HepG2 (cell line): ENCODE measurements around the gene TMEM250. TPM values are rescaled to one million over a fixed set of nuclear protein-coding genes. Genes with fewer than 3 reads are reported as not detected.

Experiments
- ADNP ChIP-seq: sonication (generic); formaldehyde crosslinking; IDR thresholded peaks from 2 replicates; pipeline ENCODE4 v1.4.0; 2020; ENCODE audit warnings: missing genetic modification reagents
- DMTF1 ChIP-seq: sonication (generic); formaldehyde crosslinking; IDR thresholded peaks from 2 replicates; pipeline ENCODE4 v1.4.0; 2020; ENCODE audit warnings: mild to moderate bottlenecking, missing genetic modification reagents
- ERF ChIP-seq: IDR thresholded peaks from 2 replicates; pipeline ENCODE4 v1.6.1; 2018; ENCODE audit warnings: missing biosample characterization, missing genetic modification reagents
- FOXO1 ChIP-seq: sonication (generic); formaldehyde crosslinking; IDR thresholded peaks from 2 replicates; pipeline ENCODE4 v1.4.0; 2020; ENCODE audit warnings: missing genetic modification reagents
- MAX ChIP-seq: IDR thresholded peaks from 2 replicates; pipeline ENCODE4 v1.6.1; 2012; ENCODE audit warnings: inconsistent platforms
- PHF5A ChIP-seq: IDR thresholded peaks from one replicate; pipeline ENCODE4 v1.6.1; 2018; ENCODE audit warnings: low read depth, missing genetic modification reagents; ENCODE audit not compliant: unreplicated experiment
- POGZ ChIP-seq: sonication (generic); formaldehyde crosslinking; IDR thresholded peaks from 2 replicates; pipeline ENCODE4 v1.4.0; 2020; ENCODE audit warnings: mild to moderate bottlenecking, missing genetic modification reagents
- SIX1 ChIP-seq: sonication (generic); formaldehyde crosslinking; IDR thresholded peaks from 2 replicates; pipeline ENCODE4 v1.4.0; 2020; ENCODE audit warnings: missing genetic modification reagents, borderline replicate concordance
- SOX5 ChIP-seq: IDR thresholded peaks from 2 replicates; pipeline ENCODE4 v1.6.1; 2016; ENCODE audit warnings: borderline replicate concordance
- ZFAT ChIP-seq: sonication (generic); formaldehyde crosslinking; conservative IDR thresholded peaks from 2 replicates; pipeline ENCODE4 v1.8.1; 2023; ENCODE audit warnings: missing genetic modification reagents, inconsistent platforms
- ZFYVE20 ChIP-seq: sonication (generic); formaldehyde crosslinking; IDR thresholded peaks from 2 replicates; pipeline ENCODE4 v1.8.0; 2023; ENCODE audit warnings: low read depth, mild to moderate bottlenecking, moderate library complexity, missing genetic modification reagents, borderline replicate concordance
- ZKSCAN5 ChIP-seq: sonication (generic); formaldehyde crosslinking; IDR thresholded peaks from 2 replicates; pipeline ENCODE4 v1.5.1; 2020; ENCODE audit warnings: mild to moderate bottlenecking, missing genetic modification reagents
- ZNF367 ChIP-seq: sonication (generic); formaldehyde crosslinking; IDR thresholded peaks from 2 replicates; pipeline ENCODE4 v1.4.0; 2020; ENCODE audit warnings: missing genetic modification reagents, borderline replicate concordance
- ZNF382 ChIP-seq: sonication (generic); formaldehyde crosslinking; IDR thresholded peaks from 2 replicates; pipeline ENCODE4 v1.5.0; 2020; ENCODE audit warnings: missing genetic modification reagents, mild to moderate bottlenecking, borderline replicate concordance
- ZNF407 ChIP-seq: sonication (generic); formaldehyde crosslinking; IDR thresholded peaks from one replicate; pipeline ENCODE4 v1.5.1; 2020; ENCODE audit warnings: mild to moderate bottlenecking, missing genetic modification reagents; ENCODE audit errors: not compliant biosample characterization
- ZNF770 ChIP-seq: sonication (generic); formaldehyde crosslinking; IDR thresholded peaks from 2 replicates; pipeline ENCODE4 v1.5.0; 2020; ENCODE audit warnings: mild to moderate bottlenecking, missing genetic modification reagents
- polyA plus RNA-seq, 8 experiments: library from polyadenylated mRNA; depleted of rRNA in 3 of 8; stranded (reverse) in 7 of 8; unstranded in 1 of 8; fragments of >200 nt; fragmentation: Illumina TruSeq in 4 of 8; extraction: Trizol in 4 of 8; gene quantifications; 2 replicates each; pipeline versions ENCODE4 v1.2.1 to v1.2.3, GENCODE V29; 2011 to 2016; ENCODE audit warnings: low read depth in 4 of 8, missing spikeins in 1 of 8, mixed read lengths in 1 of 8; ENCODE audit not compliant: insufficient read depth in 1 of 8
- total RNA-seq, 5 experiments: library from RNA; depleted of rRNA; stranded (reverse); fragments of >200 nt; fragmentation: Illumina TruSeq; extraction: Trizol; gene quantifications; 2 replicates each; pipeline ENCODE4 v1.2.3, GENCODE V29; 2016; ENCODE audit warnings: low read depth in 1 of 5

TMEM250 gene
- total and polyA plus RNA-seq, 2 of the 13 experiments (the other 11 are each of a cell fraction or from before 2014, with no cell fraction given): 5.5 to 13.9 TPM

- no peak for TF ChIP-seq DMTF1
- peak; percentile 32; the same call in 1 of the 2 replicates for TF ChIP-seq SOX5
- TF ChIP-seq PHF5A (CRISPR knock-in tag): peak; percentile 57
- TF ChIP-seq MAX: peak; percentile 74; the same call in 1 of the 2 replicates
- 0 out of 2 replicates have a peak, but pooled peaks have one; percentile 39 for TF ChIP-seq ERF (CRISPR knock-in tag)
- no peak; the same call in 1 of the 2 replicates for TF ChIP-seq FOXO1
- TF ChIP-seq POGZ (CRISPR knock-in tag): no peak
- no peak for TF ChIP-seq ZNF367 (CRISPR knock-in tag)
- TF ChIP-seq ZFYVE20 (CRISPR knock-in tag): no peak
- no peak for TF ChIP-seq ZNF770 (CRISPR knock-in tag)
- no peak for TF ChIP-seq ZFAT (CRISPR knock-in tag)
- no peak for TF ChIP-seq SIX1 (CRISPR knock-in tag)
- TF ChIP-seq ZKSCAN5 (CRISPR knock-in tag): no peak
- TF ChIP-seq ZNF407: peak; percentile 53
- no peak for TF ChIP-seq ZNF382
- no peak for TF ChIP-seq ADNP (CRISPR knock-in tag)
Observed at GRCh38 chr9:136119061-136119882, 597 bp upstream of the TMEM250 start (continued).
